Measurements from ENCODE around the gene PECR.

GRCh38 chr2:216064014-216064630 lies 17.5 kb downstream of the PECR start:
- TF ChIP-seq FOXK1 (CRISPR knock-in tag; IDR thresholded peaks at IDR 0.05) = no peak
- TF ChIP-seq TEAD4 (CRISPR knock-in tag; IDR thresholded peaks at IDR 0.05) = no peak
- no peak for TF ChIP-seq CTCF (IDR thresholded peaks at IDR 0.05)
- no peak for TF ChIP-seq SP1 (CRISPR knock-in tag; conservative IDR thresholded peaks at IDR 0.05)
- no peak for TF ChIP-seq ESRRA (CRISPR knock-in tag; IDR thresholded peaks at IDR 0.05; ENCODE audit: borderline replicate concordance)
- no peak for TF ChIP-seq ZBTB21 (CRISPR knock-in tag; IDR thresholded peaks at IDR 0.05; ENCODE audit: borderline replicate concordance)
- TF ChIP-seq ZSCAN18 (CRISPR knock-in tag; IDR thresholded peaks at IDR 0.05) = no peak
- TF ChIP-seq ZNF423 (CRISPR knock-in tag; IDR thresholded peaks at IDR 0.05) = no peak
- TF ChIP-seq NR3C1 (CRISPR knock-in tag; conservative IDR thresholded peaks at IDR 0.05; ENCODE audit: low read depth) = no peak
- TF ChIP-seq PRRX2 (CRISPR knock-in tag; IDR thresholded peaks at IDR 0.05) = no peak
- no peak for TF ChIP-seq ZNF138 (CRISPR knock-in tag; conservative IDR thresholded peaks at IDR 0.05)
- no peak for TF ChIP-seq ATF3 (CRISPR knock-in tag; conservative IDR thresholded peaks at IDR 0.05)
- TF ChIP-seq CREM (CRISPR knock-in tag; IDR thresholded peaks at IDR 0.05) = no peak
- no peak for TF ChIP-seq E2F5 (CRISPR knock-in tag; IDR thresholded peaks at IDR 0.05)
